ENCODE results near the gene INS.
A peak's percentile ranks its signal among the peaks of the same experiment; 100 is the strongest.
"Not testable (repeated sequence)": the region's sequence is repeated elsewhere in the genome, so short reads cannot be mapped to it uniquely, and the experiment has no call there.

INS gene

GRCh38 chr11:2179516-2179915, 18.5 kb upstream of the INS start:
- no peak for DNase-seq (ENCODE audit: low read depth)
- TF ChIP-seq, protein P1, sequence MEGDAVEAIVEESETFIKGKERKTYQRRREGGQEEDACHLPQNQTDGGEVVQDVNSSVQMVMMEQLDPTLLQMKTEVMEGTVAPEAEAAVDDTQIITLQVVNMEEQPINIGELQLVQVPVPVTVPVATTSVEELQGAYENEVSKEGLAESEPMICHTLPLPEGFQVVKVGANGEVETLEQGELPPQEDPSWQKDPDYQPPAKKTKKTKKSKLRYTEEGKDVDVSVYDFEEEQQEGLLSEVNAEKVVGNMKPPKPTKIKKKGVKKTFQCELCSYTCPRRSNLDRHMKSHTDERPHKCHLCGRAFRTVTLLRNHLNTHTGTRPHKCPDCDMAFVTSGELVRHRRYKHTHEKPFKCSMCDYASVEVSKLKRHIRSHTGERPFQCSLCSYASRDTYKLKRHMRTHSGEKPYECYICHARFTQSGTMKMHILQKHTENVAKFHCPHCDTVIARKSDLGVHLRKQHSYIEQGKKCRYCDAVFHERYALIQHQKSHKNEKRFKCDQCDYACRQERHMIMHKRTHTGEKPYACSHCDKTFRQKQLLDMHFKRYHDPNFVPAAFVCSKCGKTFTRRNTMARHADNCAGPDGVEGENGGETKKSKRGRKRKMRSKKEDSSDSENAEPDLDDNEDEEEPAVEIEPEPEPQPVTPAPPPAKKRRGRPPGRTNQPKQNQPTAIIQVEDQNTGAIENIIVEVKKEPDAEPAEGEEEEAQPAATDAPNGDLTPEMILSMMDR (IDR thresholded peaks at IDR 0.05; ENCODE audit: low read length, missing control alignments) = no peak
- H3K4me3 ChIP-seq (replicated peaks; ENCODE audit: low read depth, low read length) = no peak overlapping the region

DNA sequence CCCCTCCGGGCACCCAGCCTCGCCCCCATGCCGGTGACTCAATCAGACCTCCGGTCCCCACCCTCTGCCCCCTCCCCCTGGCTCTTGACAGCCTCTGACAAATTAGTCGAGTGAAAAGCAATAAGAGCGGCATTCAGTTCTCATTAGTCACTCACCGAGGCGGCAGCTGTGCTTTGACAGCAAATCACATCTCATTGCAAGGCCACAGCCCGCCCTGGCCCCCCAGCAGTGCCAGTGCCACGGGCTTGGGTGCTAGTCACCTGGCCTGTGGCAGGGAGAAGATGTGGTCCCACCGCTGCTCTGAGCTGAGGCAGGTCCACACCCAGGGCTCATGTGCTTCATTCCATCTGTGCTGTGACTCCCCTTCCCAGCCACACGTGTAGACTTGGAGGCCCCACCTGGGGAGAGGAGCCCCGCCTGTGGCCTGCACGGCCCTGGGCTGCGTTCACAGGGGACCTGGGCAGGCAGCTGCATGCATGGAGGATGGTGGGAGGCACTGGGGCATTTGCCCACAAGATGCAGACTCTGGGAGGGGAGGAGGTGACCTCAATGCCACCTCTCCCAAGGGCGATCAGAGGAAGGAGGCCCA, 18.0 kb upstream of the INS start:
- DNase-seq (ENCODE audit: low read depth) = peak; percentile 27
- TF ChIP-seq, protein P1 (IDR thresholded peaks at IDR 0.05; ENCODE audit: low read length, missing control alignments) = no peak
- H3K4me3 ChIP-seq (replicated peaks; ENCODE audit: low read depth, low read length) = no peak overlapping the region

DNA sequence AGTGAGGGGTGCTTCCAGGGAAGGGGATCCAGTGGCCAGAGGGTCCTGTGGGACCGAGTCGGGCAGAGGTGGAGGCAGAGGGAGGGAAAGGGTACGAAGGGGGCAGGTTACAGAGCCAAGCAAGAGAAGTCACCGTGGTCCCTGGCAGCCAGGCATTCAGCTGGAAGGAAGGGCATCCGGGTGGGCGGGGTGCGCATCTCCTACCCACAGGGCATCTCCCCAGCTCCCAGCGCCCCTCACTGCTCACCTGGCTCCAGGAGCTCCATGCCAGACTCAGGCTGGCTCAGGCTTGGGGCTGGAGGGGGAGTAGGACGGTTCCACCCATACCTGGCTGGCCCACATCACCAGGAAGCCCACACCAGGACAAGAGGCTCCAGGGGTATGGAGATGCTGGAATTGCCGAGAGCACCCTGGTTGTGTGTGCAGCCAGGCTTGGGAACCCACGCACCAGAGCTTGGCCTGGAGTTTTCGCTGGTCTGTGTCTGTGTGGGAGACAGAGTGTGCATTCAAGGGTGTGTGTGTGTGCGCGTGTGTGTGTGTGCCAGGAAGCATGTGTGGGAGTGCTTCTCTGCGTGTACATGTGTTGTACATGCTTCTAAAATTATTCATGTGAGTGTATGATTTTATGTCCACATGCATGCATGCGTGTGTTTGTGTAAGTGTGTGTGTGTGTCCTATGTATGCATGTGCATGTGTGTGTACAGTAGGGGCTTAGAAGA, 17.2 kb upstream of the INS start:
- H3K4me3 ChIP-seq (replicated peaks; ENCODE audit: low read depth, low read length); DNase-seq (ENCODE audit: low read depth): not testable (repeated sequence)

- no peak overlapping the region for H3K4me3 ChIP-seq (replicated peaks; ENCODE audit: low read depth, low read length)
- TF ChIP-seq, protein P1 (IDR thresholded peaks at IDR 0.05; ENCODE audit: low read length, missing control alignments) = no peak
- DNase-seq (ENCODE audit: low read depth) = no peak
Measured at GRCh38 chr11:2177076-2177475, 16.1 kb upstream of the INS start.

GRCh38 chr11:2176389-2176900, 15.4 kb upstream of the INS start:
- no peak overlapping the region for H3K4me3 ChIP-seq (replicated peaks; ENCODE audit: low read depth, low read length)
- TF ChIP-seq, protein P1 (IDR thresholded peaks at IDR 0.05; ENCODE audit: low read length, missing control alignments) = no peak
- DNase-seq (ENCODE audit: low read depth) = no peak

DNA sequence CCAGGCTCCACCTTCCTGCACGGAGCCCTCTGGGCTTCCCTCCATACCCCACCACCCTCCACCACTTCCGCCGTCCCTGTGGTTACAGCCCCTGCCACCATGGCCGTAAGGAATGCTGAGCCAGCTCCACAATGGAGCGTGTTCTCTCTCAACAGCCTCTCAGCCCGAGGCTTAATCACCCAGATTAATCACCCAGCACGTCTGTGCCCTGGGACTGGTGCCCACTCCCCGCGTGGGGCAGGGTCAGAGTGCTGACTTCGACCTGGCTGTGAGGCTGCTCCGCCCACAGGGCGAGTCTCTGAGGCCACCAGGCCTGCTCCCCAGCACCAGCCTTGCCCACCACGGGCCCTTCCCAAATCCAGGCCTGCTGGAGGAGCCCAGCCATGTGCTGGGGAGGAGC, 14.7 kb upstream of the INS start:
- peak; percentile 13 for DNase-seq (ENCODE audit: low read depth)
- no peak overlapping the region for H3K4me3 ChIP-seq (replicated peaks; ENCODE audit: low read depth, low read length)
- TF ChIP-seq, protein P1 (IDR thresholded peaks at IDR 0.05; ENCODE audit: low read length, missing control alignments) = no peak

DNA sequence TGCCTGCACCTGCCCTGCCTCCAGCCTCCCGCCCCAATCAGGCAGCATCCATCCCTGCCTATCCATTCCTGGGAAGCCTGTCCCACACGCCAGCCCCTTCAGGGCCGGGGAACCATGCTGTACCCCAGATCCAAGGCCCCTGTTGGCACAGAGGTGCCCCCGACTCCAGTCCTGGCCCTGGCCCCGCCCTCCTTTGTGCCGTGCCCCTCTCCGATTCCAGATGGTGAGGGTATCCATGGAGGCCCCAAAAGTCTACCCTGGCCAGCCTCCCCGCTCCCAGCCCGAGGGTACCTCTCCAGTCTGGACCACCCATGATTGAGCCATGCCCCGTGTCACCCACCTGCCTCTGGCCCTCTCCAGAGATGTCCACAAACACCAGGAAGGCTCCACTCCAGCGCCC, 13.4 kb upstream of the INS start:
- TF ChIP-seq, protein P1 (IDR thresholded peaks at IDR 0.05; ENCODE audit: low read length, missing control alignments) = no peak
- no peak for DNase-seq (ENCODE audit: low read depth)
- no peak overlapping the region for H3K4me3 ChIP-seq (replicated peaks; ENCODE audit: low read depth, low read length)

Measured in fibroblast of pulmonary artery (primary cell).